Fibroblast of pulmonary artery (primary cell): ENCODE data around the gene PPT1.
A peak's percentile ranks its signal among the peaks of the same experiment; 100 is the strongest.

Source experiments
- DNase-seq: peaks from one replicate; pipeline ENCODE4 v3.0.0-alpha.2; 2010; ENCODE audit warnings: low read depth
- H3K4me3 ChIP-seq: replicated peaks from 2 replicates; pipeline ENCODE4 v1.5.1; 2011; ENCODE audit warnings: low read depth, mild to moderate bottlenecking, control low read depth, low read length, moderate library complexity
- TF ChIP-seq, protein P1 (sequence below): IDR thresholded peaks from 2 replicates; pipeline ENCODE4 v1.5.1; 2011; ENCODE audit warnings: mild to moderate bottlenecking, control low read depth, low read length, inconsistent platforms; ENCODE audit errors: missing control alignments

Gene PPT1

DNA sequence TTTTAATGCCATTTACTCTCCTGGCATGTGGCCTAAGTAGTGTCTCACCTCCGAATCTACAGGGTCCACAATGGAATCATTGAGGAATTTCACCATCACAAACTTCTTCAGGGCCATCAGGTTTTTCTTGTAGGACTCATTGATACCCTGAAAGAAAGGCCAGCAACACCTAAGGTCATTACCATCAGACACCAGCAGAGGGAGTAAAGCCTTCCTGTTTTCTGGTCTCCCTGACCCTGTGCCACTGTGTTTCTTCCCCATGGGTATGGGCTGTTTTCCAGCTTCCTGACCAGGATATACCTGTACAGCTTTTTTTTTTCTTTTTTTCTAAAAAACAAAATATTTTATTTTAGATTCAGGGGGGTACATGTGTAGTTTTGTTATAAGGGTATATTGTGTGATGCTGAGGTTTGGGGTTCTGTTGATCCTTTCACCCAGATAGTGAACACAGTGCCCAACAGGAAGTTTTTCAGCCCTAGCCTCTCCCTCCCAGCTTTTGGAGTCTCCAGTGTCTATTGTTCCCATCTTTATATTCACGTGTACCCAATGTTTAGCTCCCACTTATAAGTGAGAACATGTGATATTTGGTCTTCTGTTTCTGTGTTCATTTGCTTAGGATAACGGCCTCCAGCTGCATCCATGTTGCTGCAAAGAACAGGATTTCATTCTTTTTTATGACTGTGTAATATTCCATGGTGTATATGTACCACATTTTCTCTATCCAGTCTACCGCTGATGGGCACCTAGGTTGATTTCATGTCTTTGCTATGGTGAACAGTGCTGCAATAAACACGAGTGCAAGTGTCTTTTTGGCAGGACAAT is 18.3 kb downstream of the PPT1 start:
- TF ChIP-seq, protein P1, sequence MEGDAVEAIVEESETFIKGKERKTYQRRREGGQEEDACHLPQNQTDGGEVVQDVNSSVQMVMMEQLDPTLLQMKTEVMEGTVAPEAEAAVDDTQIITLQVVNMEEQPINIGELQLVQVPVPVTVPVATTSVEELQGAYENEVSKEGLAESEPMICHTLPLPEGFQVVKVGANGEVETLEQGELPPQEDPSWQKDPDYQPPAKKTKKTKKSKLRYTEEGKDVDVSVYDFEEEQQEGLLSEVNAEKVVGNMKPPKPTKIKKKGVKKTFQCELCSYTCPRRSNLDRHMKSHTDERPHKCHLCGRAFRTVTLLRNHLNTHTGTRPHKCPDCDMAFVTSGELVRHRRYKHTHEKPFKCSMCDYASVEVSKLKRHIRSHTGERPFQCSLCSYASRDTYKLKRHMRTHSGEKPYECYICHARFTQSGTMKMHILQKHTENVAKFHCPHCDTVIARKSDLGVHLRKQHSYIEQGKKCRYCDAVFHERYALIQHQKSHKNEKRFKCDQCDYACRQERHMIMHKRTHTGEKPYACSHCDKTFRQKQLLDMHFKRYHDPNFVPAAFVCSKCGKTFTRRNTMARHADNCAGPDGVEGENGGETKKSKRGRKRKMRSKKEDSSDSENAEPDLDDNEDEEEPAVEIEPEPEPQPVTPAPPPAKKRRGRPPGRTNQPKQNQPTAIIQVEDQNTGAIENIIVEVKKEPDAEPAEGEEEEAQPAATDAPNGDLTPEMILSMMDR, result peak; percentile 84
- DNase-seq, result peak; percentile 65
- no peak overlapping the region for H3K4me3 ChIP-seq

DNA sequence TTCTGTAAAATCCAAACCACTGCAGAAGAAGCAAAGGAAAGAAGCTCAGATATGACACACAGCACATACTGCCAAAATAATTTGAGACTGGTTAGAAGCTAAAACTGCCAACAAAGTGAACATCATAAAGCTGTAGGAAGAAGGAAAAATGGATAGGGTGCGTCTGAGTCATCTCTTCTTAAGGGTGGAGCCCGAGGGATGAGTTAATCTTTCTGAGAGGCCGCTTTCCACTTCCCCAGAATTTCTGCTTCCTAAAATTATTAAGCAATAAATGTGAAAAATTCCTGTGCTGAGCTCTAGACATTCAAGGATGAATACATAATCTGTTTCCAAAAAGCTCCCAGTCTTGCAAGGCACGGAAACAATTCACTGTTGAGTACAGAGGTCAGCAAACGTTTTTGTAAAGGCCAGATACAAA is 20.1 kb downstream of the PPT1 start:
- TF ChIP-seq, protein P1, result no peak
- peak; percentile 92 for DNase-seq
- no peak overlapping the region for H3K4me3 ChIP-seq

DNA sequence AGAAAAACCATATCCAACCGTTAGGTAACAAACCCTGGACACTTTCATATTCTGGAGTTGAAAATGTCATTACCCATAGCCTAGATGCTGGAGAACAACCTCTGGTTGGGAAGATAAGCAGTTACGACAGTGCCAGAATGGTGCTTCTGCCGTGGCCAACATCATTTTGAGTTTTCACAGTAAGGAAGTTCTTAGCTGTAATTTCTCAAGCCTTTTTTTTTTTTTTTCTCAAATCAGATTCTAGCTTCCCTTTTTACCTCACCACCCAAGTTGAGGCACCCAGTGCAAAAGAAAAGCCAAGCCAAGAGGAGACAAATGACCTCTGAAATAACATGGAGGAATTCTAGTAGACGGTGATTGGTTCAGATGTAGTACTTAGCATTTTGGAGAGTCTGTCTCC is 21.8 kb downstream of the PPT1 start:
- no peak for DNase-seq
- TF ChIP-seq, protein P1, result no peak

DNA sequence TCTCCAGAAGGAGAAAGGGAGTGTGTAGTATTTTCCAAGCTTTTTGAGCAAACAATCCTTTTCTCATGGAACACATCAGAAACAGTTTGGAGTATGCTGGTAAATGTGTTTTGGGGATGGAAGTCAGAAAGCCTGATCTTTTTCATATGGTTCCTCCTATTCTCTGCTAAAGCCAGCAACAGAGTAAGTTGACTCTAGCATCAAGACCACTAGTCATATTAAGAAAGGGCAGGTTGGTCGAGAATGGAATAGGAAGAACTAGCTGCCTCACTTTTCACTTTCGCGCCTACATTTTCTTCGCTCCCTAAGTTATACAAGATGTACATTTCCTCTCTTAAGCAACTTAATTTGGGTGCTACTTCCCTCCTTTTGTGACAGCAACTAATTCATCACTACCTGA is 24.0 kb downstream of the PPT1 start:
- DNase-seq, result no peak
- TF ChIP-seq, protein P1, result no peak
- H3K4me3 ChIP-seq, result no peak overlapping the region

More for the DNA sequence above, 21.8 kb downstream of the PPT1 start:
- H3K4me3 ChIP-seq, result no peak overlapping the region

DNA sequence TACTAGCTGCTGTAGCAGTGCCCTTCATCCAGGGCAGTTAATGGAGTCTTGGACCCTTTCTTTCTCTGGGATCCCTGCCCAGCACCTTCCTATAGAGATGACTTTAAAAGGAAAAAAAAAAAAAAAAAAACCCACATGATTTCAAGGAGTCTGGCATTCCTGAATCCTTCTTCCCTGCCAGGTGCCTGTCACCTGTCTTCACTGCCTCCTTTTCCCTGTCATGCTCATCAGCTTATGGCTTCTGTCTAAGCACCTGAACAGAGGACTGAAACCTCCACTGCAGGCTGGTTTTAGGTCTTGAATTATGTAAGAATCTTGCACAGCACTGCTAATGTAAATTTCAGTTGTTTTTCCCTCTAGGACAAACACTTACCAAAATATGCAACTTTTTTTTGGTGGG is 24.9 kb downstream of the PPT1 start:
- TF ChIP-seq, protein P1, result no peak
- DNase-seq, result no peak

DNA sequence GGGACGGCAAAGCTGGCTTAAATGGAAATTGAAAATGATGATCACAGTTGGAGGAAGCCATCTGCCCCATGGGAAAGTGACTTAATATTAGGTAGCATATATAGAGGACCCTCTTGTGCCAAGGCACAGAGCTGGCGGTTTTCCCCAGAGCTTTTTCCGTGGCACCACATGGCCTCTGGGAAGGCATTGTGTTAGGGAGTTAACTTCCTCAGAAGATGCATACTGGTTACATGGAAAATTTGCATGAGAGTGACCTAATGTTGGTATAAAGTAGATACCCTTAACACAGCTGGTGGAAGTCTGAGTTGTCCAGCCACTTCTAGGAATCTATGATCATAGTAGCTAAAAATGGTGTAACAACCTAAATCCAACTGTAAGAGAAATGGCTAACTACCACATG is 29.2 kb downstream of the PPT1 start:
- H3K4me3 ChIP-seq, result no peak overlapping the region
- TF ChIP-seq, protein P1, result no peak
- no peak for DNase-seq

More for the DNA sequence above, 24.9 kb downstream of the PPT1 start:
- H3K4me3 ChIP-seq, result no peak overlapping the region

DNA sequence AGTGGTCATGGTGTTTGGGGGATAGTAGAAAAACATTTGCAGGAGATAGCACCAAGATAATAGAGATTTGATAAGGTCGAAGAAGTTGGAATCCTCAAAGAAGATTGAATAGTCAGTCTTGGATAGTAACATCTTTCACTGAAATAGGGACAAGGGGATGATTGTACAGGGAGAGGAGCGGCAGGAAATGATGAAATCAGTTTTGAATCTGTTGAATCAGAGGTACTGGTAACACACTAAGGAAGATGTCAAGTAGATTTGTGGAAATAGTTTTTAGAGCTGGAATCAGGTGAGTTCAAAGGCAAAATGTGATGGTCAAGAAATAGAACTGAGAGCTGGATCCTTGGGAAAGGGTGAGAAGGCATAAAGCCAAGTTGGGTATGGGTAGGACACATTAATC is 30.0 kb downstream of the PPT1 start:
- peak; percentile 41 for DNase-seq
- TF ChIP-seq, protein P1, result no peak
- no peak overlapping the region for H3K4me3 ChIP-seq
